Measurements from ENCODE around the gene ZNF41. TPM values are rescaled to one million over a fixed set of nuclear protein-coding genes. Genes with fewer than 3 reads are reported as not detected.

Gene ZNF41
- polyA plus RNA-seq, 1 of the 3 experiments (the other 2 are of a cell fraction), result 2.7 TPM

DNA sequence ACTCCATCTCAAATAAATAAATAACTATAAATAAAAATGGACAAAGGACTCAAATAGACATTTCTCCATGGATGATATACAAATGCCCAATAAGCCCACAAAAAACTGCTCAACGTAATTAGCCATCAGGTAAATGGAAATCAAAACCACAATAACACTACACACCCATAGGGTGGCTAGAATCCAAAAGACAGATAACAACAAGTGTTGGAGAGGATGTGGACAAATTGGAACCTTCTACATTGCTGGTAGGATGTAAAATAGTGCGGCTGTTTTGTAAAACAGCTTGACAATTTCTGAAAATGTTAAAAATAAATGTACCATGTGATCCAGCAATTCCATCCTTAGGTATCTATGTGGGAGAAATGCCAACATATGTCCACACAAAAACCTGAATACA, 60.6 kb downstream of the ZNF41 start:
- H3K4me2 ChIP-seq, result no peak overlapping the region
- no peaks in the 10 kb centered on the region for H3F3A ChIP-seq (replicated peaks; ENCODE audit: insufficient read depth)
- no peak for DNase-seq
- no peaks in the 10 kb centered on the region for H3K79me2 ChIP-seq (ENCODE audit: insufficient read depth)
- no peak overlapping the region for H3K4me3 ChIP-seq (ENCODE audit: low read depth in 2 of 2, low read length in 1 of 2)
- TF ChIP-seq, protein P1, sequence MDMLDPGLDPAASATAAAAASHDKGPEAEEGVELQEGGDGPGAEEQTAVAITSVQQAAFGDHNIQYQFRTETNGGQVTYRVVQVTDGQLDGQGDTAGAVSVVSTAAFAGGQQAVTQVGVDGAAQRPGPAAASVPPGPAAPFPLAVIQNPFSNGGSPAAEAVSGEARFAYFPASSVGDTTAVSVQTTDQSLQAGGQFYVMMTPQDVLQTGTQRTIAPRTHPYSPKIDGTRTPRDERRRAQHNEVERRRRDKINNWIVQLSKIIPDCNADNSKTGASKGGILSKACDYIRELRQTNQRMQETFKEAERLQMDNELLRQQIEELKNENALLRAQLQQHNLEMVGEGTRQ (IDR thresholded peaks at IDR 0.05; ENCODE audit: borderline replicate concordance, low read depth, low read length), result no peak
- TF ChIP-seq GABPA (IDR thresholded peaks at IDR 0.05; ENCODE audit: low read depth) (no peak), RXRA (IDR thresholded peaks at IDR 0.05; ENCODE audit: borderline replicate concordance, low read depth) (no peak), SIN3A (IDR thresholded peaks at IDR 0.05; ENCODE audit: borderline replicate concordance, low read depth, low read length) (no peak), GATA2 (CRISPR knock-in tag; IDR thresholded peaks at IDR 0.05) (no peak), FOSL2 (IDR thresholded peaks at IDR 0.05; ENCODE audit: borderline replicate concordance, low read depth) (no peak), CHD2 (IDR thresholded peaks at IDR 0.05; ENCODE audit: low read length, partially characterized antibody) (no peak), TEAD4 (IDR thresholded peaks at IDR 0.05; ENCODE audit: borderline replicate concordance, insufficient read depth) (no peak), RAD21 (IDR thresholded peaks at IDR 0.05; ENCODE audit: low read length) (no peak)
- TF ChIP-seq, protein P2, sequence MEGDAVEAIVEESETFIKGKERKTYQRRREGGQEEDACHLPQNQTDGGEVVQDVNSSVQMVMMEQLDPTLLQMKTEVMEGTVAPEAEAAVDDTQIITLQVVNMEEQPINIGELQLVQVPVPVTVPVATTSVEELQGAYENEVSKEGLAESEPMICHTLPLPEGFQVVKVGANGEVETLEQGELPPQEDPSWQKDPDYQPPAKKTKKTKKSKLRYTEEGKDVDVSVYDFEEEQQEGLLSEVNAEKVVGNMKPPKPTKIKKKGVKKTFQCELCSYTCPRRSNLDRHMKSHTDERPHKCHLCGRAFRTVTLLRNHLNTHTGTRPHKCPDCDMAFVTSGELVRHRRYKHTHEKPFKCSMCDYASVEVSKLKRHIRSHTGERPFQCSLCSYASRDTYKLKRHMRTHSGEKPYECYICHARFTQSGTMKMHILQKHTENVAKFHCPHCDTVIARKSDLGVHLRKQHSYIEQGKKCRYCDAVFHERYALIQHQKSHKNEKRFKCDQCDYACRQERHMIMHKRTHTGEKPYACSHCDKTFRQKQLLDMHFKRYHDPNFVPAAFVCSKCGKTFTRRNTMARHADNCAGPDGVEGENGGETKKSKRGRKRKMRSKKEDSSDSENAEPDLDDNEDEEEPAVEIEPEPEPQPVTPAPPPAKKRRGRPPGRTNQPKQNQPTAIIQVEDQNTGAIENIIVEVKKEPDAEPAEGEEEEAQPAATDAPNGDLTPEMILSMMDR (IDR thresholded peaks at IDR 0.05), result no peak
- H3K9me2 ChIP-seq, result no peaks in the 10 kb centered on the region
- H3K9ac ChIP-seq, result no peak overlapping the region
- no peak overlapping the region for H2AFZ ChIP-seq (ENCODE audit: low read depth)
- no peaks in the 10 kb centered on the region for H3K9me3 ChIP-seq
- H4K20me1 ChIP-seq (ENCODE audit: insufficient read depth), result no peaks in the 10 kb centered on the region
- no peaks in the 10 kb centered on the region for H3K4me1 ChIP-seq (ENCODE audit: control insufficient read depth in 1 of 2, insufficient read depth in 2 of 2, low read depth in 1 of 2, low read length in 1 of 2)
- POLR2A ChIA-PET, result no interaction called here
- no peak overlapping the region for H3K27ac ChIP-seq (ENCODE audit: low read depth in 2 of 2, low read length in 1 of 2)
- WGBS (ENCODE audit: low lambda C conversion rate), result 31% methylated on average over 2 of the region's 2 CpGs
- CTCF ChIA-PET, result no interaction called here
- H3K36me3 ChIP-seq (replicated peaks in 1 of 2; ENCODE audit: control insufficient read depth in 1 of 2, insufficient read depth in 2 of 2, low read length in 1 of 2), result no peaks in the 10 kb centered on the region
- no peaks in the 10 kb centered on the region for H3K27me3 ChIP-seq (ENCODE audit: insufficient read depth)

DNA sequence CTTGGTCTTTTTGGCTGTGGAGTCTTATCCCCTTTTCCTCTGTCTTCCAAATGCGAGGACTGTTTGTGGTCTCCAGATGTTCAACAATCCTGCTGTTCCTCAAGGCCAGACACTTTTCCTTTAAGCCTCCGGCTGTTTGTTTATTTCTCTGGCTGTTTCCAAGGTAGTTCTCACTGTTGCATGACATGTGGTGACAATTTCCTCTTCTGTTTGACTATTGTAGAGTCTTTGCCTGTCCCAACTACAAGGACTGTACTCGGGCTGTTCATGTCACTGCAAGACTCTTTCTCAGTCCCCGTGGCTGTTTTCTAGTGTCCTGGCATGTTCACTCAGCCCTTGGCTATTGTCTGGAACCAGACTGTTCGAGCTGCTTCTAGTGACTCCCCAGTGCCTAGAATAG, 62.1 kb downstream of the ZNF41 start:
- no peak overlapping the region for H2AFZ ChIP-seq (ENCODE audit: low read depth)
- no peak overlapping the region for H3K27ac ChIP-seq (ENCODE audit: low read depth in 2 of 2, low read length in 1 of 2)
- POLR2A ChIA-PET, result interaction anchor here (0.6 kb wide), 1 partner anchor 126 kb away, joined by 3 read pairs; no protein-coding TSS in a partner anchor
- no peak overlapping the region for H3K4me2 ChIP-seq
- H3K4me1 ChIP-seq (ENCODE audit: control insufficient read depth in 1 of 2, insufficient read depth in 2 of 2, low read depth in 1 of 2, low read length in 1 of 2), result no peaks in the 10 kb centered on the region
- CTCF ChIA-PET, result no interaction called here
- no peaks in the 10 kb centered on the region for H3F3A ChIP-seq (replicated peaks; ENCODE audit: insufficient read depth)
- no peaks in the 10 kb centered on the region for H3K36me3 ChIP-seq (replicated peaks in 1 of 2; ENCODE audit: control insufficient read depth in 1 of 2, insufficient read depth in 2 of 2, low read length in 1 of 2)
- no peaks in the 10 kb centered on the region for H3K27me3 ChIP-seq (ENCODE audit: insufficient read depth)
- H4K20me1 ChIP-seq (ENCODE audit: insufficient read depth), result no peaks in the 10 kb centered on the region
- no peaks in the 10 kb centered on the region for H3K9me2 ChIP-seq
- H3K4me3 ChIP-seq (ENCODE audit: low read depth in 2 of 2, low read length in 1 of 2), result no peak overlapping the region
- no peak for DNase-seq
- no peaks in the 10 kb centered on the region for H3K79me2 ChIP-seq (ENCODE audit: insufficient read depth)
- no peak overlapping the region for H3K9ac ChIP-seq
- no peaks in the 10 kb centered on the region for H3K9me3 ChIP-seq
- WGBS (ENCODE audit: low lambda C conversion rate), result 13% methylated on average over 5 of the region's 5 CpGs
- no peak for TF ChIP-seq FOXM1 (IDR thresholded peaks at IDR 0.05; ENCODE audit: low read depth)
- TF ChIP-seq, protein P3, sequence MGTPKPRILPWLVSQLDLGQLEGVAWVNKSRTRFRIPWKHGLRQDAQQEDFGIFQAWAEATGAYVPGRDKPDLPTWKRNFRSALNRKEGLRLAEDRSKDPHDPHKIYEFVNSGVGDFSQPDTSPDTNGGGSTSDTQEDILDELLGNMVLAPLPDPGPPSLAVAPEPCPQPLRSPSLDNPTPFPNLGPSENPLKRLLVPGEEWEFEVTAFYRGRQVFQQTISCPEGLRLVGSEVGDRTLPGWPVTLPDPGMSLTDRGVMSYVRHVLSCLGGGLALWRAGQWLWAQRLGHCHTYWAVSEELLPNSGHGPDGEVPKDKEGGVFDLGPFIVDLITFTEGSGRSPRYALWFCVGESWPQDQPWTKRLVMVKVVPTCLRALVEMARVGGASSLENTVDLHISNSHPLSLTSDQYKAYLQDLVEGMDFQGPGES (IDR thresholded peaks at IDR 0.05; ENCODE audit: low read depth, low read length), result no peak
- TF ChIP-seq, protein P4, sequence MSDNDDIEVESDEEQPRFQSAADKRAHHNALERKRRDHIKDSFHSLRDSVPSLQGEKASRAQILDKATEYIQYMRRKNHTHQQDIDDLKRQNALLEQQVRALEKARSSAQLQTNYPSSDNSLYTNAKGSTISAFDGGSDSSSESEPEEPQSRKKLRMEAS (IDR thresholded peaks at IDR 0.05; ENCODE audit: low read depth), result no peak
- no peak for TF ChIP-seq RFX5 (IDR thresholded peaks at IDR 0.05; ENCODE audit: low read length)
- TF ChIP-seq ELF1 (IDR thresholded peaks at IDR 0.05), result no peak
- TF ChIP-seq TAF1 (IDR thresholded peaks at IDR 0.05; ENCODE audit: borderline replicate concordance, low read depth, low read length), result no peak
- TF ChIP-seq, protein P1 (IDR thresholded peaks at IDR 0.05; ENCODE audit: borderline replicate concordance, low read depth, low read length), result no peak
- no peak for TF ChIP-seq EP300 (IDR thresholded peaks at IDR 0.05; ENCODE audit: borderline replicate concordance in 1 of 2, low read depth in 1 of 2, low read length in 1 of 2)
- TF ChIP-seq SMC3 (IDR thresholded peaks at IDR 0.05; ENCODE audit: low read depth, low read length), result no peak
- TF ChIP-seq YY1 (IDR thresholded peaks at IDR 0.05; ENCODE audit: low read depth), result no peak
- TF ChIP-seq RCOR1 (IDR thresholded peaks at IDR 0.05; ENCODE audit: low read length), result no peak
- no peak for TF ChIP-seq GABPA (IDR thresholded peaks at IDR 0.05; ENCODE audit: low read depth)
- TF ChIP-seq, protein P5, sequence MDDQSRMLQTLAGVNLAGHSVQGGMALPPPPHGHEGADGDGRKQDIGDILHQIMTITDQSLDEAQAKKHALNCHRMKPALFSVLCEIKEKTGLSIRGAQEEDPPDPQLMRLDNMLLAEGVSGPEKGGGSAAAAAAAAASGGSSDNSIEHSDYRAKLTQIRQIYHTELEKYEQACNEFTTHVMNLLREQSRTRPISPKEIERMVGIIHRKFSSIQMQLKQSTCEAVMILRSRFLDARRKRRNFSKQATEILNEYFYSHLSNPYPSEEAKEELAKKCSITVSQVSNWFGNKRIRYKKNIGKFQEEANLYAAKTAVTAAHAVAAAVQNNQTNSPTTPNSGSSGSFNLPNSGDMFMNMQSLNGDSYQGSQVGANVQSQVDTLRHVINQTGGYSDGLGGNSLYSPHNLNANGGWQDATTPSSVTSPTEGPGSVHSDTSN (IDR thresholded peaks at IDR 0.05), result no peak
- no peak for TF ChIP-seq GATA2 (CRISPR knock-in tag; IDR thresholded peaks at IDR 0.05)
- no peak for TF ChIP-seq POLR2AphosphoS5 (IDR thresholded peaks at IDR 0.05; ENCODE audit: low read depth, low read length)
